ENCODE results near the gene SKAP2.

The SKAP2 gene

DNA sequence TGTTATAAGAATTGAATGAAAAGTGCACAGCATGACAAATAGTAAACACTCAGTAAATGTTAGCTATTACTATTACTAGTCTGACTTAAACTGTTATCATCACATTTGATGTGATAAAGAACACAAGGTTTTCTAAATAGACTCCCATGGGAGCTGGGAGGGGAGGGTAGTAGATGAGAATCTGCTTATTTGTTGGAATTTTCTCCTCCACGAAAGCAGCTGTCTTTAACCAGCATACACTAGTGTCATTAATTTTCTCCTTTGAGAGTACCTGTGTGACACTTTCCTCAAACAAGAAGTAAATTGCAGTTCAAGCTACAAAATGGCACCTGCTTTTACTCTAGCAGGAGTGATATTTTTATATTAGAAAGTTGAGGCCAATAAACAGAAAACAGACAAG is 200.1 kb downstream of the SKAP2 start:
- DNase-seq (ENCODE audit: low spot score): no peak

DNA sequence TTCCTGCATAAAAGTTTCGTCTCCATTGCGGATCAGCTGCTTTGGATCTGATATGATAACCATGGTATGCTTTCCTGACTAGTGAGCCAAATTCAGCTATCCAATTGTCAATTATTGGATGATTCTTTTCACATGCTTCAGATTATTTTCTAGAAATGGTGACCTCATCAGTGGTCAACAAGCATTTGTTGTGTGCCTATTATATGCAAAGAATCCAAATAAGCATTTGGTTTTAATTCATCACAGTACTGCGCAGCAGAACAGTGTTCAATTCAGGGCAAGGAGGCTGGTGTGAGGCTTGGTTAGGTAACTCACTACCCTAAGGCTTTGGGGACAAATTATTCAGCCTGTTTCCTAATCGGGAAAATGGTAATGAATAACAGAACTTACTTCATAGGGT is 200.5 kb downstream of the SKAP2 start:
- DNase-seq (ENCODE audit: low spot score): no peak

DNA sequence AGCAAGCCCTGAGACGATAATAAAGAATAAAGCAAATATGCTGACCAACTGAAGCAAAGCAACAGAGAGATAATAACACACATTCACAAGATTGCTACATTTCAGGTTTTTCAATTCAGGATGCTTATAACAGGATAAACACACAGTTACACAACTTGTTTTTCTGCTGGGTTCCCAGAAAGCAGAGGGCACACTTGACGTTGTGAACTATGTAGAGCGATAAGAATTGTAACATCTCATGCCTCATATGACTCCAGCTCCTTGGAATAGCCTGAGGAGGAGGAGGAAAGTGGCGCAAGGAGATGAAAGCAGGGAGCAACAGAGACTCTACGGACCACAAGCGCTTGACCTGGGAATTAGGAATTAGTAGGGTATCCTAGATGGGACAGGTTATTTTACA is 201.7 kb downstream of the SKAP2 start:
- DNase-seq (ENCODE audit: low spot score): no peak

DNA sequence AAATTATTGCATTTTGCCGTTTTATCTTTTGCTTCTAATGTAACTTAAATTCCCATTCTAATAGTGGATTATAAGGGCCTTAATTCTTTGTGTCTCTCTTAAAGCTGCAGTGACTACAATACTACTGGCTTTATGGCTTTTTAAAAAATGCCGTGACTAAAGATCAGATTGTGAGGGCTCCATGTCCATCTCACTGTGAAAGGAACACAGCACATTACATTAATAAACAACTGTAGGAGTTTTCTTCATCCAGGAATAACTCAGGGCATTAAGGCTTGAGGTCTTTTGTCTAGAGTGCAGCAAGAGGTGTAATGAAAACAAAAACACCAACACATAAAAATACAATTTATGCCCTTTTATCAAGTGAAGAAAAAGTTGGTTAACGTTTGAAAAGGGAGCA is 205.3 kb downstream of the SKAP2 start:
- no peak for DNase-seq (ENCODE audit: low spot score)

DNA sequence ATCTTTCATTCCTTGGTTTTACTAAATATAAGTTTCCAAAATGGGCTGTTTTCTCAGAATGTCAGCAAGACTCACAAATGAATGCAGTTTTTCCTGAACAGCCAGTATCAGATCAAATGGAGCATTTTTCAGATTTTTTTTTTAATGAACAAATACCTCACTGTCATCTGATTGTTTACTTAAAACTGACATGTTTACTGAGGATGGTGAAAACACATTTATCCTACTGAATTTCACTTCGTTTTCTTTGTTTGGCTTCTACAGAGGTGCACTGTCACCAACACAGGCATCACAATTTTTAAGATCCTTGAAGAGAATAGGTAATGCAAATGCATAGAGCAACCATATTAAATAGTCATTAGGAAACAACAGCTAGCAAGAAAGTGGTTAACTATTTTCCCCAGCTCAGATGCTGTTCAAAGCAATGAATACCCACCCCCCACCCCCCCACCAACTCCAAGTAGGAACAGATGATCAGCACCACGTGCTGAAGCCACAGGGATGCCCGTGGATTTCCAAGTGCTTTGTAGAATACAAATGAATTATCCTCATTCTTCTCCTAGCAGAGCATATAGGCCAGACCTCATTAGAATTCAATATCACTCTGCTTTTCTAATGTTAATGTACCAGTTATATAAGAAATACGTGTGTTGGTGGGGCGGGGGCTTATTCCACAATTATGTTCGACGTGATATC is 205.9 kb downstream of the SKAP2 start:
- no peak for DNase-seq (ENCODE audit: low spot score)

DNA sequence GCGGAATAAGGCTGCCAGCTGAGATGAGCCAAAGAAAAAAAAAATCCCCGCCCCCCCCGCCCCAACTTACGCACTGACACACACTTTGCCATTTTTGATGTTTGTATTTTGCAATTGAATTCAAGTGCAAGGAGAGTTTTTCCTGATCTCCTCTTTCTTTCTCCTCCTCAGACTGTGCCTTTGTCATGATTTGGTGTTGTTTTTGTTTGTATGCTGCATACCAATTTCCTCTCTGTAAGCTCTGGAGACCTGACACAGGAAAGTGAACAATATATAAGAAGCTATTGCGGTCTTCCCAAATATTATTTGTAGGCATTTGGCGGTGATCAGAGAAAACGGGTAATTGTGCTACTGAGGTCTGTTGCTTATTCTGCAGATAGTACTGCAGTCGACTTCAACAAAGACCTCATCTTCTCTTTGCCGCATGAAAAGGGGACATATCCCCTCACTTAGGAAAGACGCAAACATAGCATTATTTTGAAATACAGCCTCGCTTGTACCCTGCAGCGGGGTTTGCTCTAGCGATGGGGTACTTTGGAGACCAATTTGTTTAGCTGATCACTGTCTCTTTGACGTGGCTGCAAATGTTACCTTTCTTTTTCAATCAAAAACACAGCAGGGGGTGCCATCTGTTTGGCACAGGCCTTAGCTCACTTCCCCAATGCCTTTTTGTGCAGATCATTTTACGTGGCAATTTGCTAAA is 206.6 kb downstream of the SKAP2 start:
- no peak for DNase-seq (ENCODE audit: low spot score)

DNA sequence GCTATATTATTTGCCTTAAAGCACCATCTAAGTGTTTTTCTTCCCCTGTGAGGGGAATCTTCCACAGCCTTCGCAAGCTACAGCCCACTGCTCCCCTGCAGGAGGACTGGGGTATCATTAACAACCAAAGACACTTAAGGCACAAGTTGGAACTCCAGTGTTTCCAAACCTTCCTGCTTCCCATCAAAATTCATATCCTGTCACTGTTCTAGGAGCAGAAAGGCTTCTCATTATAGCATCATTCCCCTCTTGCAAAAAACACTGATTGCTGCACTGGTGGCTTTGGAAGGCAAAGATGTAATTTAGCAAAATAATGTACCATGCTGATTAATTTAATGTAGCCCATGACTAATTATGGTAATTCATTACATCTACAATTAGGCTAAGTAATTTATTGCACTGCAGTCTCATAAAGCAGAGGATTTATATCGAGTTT is 207.2 kb downstream of the SKAP2 start:
- no peak for DNase-seq (ENCODE audit: low spot score)

DNA sequence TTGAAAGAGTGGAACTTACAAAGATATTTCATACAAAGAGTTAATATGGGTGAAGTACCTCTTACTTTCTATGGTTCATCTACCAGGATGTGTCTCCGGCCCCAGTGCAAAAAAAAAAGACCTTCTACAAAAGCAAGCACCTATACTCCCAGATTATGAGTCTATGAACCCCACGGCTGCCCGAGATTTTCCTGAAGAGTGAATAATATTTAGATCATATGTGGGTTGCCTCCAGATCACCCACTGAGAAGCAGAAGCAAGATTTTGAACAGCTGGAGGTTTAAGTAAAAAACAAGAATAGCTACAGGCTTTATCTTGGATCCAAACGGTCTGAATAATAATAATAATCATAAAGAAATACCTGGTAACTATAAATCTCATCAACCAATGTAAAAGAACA is 207.7 kb downstream of the SKAP2 start:
- no peak for DNase-seq (ENCODE audit: low spot score)

DNA sequence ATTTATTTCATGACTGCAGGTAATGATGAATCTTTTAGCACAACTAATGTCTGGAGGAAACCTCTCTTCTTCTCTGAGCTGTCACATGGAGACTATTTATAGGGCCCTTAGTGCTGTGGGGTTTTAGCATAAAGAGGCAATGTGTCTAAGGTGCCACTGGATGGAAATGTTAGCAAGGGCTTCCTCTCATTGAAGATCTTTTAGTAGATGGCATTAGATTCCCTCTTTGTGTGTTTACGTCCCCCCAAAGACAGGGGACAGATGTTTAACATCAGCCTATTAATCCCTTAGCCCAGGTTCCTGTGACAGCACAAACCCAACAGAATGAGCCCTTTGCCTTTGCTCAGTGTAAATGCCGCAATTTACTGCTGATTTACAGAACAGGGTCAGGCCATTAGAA is 208.6 kb downstream of the SKAP2 start:
- no peak for DNase-seq (ENCODE audit: low spot score)

DNA sequence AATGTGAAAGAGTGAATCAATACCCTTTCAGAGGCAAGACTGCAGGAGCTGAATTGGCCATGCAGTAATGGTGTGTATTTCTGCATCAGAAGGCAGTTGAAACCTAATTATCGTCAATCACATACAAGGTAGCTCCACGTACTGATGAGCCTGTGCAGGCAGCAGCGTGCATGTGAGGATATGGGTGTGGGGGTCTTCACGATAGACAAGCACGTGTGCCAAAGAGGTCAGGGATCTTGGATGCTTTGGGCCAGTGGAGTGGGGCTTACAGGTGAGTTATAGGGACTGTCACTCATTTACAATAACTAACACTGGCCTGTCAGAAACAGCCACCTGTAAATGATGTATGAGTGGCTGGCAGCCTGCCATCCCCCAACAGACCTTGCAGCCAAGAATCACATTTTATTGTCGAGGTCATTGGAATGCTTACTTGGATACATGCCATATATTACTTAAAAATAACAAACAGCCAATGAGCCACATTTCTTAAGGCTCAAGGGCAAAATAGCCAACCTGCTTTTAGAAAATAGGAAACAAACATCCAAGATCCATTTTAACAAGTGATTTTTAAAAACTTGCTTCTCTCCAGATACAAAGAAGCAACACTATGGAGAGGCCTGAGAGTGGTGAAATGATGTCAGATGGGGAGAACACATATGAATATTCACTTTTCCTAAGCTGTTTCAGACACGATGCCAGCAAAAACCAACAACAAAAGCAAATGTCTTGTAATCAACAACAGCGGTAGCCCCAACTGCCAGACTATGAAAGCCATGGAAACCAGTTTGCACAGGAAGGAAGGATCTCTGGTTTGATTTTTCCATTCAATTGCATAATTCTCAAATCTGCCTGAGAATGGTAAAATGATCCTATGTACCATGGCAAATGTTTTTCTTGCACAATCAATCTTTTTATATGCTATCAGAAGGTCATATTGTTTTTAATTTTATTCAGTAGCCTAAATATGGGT is 210.7 kb downstream of the SKAP2 start:
- no peak for DNase-seq (ENCODE audit: low spot score)

DNA sequence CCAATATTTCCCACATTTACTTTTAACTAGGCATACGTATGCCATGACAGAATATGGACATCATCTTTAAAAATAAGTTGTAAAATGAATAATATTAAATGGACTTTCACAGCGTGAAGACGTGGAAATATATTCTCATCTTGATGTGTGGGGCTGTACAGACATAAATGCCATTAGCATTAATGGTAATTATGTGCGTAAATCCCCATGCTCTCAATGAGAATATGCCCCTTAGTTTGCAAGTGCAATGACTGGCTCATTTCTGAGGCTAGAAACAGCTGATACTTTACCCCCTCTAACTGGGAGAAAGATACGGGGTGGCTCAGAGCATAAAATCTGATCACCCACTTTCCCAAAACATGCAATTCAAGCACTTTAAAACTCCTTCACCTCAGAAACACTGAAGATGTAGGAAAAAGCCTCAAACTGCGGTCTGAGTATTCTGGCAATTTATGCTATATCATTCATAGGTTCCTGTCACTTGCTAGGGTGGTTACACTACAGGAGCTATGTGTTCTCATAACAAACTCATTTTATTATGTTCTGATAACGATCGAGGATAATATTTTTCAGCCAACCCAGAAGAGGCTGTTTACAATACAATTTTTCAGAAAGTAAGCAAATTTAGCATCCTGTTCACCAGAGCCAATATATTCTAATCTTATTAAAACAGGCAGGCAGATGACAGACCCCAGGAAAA is 211.8 kb downstream of the SKAP2 start:
- no peak for DNase-seq (ENCODE audit: low spot score)

DNA sequence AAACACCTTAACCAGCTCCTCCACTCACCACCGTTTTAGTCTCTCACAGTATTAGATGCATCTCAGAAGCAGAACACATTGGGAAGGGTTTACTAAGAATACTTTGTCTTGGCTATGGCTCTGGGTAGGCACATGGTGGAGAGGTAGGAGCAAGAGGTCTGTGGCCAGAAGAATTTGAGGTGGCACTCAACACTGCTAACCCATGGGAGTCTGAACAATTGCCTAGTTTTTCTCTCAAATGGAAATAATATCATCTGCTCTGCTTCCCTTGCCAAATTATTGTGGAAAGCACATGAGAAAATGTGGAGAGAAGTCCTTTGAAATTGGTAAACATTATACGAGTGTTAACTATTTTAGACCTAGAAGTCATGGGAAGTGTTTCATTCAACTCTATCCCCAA is 214.3 kb downstream of the SKAP2 start:
- DNase-seq (ENCODE audit: low spot score): no peak

DNA sequence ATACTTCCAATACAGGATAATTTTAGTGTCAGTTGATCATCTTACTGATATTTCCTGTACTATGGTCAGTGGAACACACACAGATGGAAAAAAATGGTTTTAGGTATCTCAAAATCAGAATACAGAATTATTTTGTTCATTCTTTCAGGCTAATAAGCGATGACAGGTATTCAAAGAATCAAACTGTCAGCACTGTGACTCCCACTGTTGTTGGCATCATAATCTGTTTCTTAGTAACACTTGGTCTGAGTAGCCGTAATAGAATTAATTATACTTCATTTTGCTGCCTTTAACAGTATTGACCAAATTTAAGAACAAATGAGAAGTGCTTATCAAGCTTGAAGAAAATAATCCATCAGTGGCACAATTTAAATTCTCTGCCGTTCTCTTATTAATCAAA is 215.0 kb downstream of the SKAP2 start:
- DNase-seq (ENCODE audit: low spot score): no peak

DNA sequence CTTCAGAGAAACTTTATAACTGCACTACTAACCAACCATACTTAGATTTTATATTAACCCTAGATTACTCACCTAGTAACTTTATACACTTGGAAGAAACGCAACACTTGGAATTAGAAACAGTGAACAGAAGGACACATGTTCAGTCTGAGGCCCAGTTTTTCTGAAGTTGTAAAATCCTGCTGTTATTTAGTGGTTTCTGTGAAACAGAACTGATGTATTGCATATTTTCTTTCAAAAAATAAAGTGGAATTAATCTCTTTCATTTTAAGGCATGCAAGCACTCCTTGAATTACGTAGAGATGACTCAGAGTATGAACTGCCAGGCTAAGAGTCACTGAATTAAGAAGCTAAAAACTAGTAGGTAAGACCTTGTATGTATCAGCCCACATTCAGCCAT is 215.8 kb downstream of the SKAP2 start:
- DNase-seq (ENCODE audit: low spot score): no peak

DNA sequence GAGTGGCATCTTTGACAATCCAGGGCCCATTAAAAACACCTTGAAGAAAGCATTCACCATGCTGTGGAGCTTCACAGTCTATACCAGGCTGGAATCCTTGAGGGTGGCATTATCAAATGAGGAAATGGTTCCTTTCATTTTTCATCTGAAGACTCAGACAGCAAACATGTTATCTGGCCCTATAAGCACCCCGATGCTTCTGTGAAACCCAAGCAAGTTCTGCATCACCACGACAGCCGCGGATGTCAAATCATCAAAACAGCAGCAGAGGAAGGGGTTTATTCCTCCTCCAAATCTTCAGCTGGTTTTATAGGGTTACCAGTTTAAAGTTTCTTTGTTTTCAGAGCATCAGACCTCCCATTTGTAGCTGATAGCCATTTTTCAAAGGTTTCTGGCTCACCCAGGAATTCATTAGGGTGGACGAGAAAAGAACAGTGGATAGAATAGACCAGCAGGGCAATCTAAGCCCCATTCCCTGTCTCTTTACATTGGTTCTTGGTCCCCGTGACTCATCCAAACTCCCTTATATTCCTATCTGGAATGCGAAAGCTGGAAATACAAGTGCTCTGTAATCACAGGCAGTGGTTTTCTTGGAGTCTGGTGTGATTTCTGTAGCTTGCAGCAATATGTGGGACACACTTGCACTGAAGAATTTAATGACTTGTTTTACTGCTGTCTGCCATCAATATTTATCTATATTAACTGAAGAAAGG is 217.9 kb downstream of the SKAP2 start:
- DNase-seq (ENCODE audit: low spot score): no peak

DNA sequence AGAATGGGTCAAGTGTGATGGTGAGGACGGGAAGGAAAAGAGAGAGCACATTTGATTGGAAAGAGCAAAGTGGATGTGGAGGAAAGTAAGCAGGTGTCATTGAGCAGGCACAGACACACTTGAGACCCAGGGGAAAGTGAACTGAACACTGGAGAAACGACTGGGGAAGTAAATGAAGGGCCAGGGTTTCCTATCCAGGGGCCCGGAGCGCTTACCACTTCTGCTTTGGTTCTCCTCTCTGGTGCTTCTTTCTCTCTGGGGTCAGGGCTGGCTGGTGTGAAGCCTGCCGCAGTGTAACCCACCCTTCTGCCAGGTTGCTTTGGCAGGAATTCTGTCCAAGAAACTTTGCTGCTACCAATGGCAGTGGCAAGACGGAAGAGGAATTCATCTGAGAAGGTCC is 219.3 kb downstream of the SKAP2 start:
- DNase-seq (ENCODE audit: low spot score): no peak

DNA sequence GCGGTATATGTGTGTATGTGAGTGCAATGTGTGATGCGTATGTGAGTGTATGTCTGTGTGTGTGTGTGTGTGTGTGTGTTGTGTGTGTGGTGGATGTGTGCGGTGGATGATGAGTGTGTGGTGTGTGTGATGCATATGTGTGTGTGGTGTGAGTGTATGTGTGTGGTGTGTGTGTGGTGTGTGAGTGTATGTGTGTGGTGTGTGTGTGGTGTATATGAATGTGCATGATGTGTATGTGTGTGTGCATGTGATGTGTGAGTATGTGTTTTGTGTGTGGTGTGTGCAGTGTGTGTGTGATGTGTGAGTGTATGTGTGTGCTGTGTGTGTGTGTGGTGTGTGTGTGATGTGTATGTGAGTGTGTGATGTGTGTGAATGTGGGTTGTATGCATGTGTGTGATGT is 222.0 kb downstream of the SKAP2 start:
- no peak for DNase-seq (ENCODE audit: low spot score)

DNA sequence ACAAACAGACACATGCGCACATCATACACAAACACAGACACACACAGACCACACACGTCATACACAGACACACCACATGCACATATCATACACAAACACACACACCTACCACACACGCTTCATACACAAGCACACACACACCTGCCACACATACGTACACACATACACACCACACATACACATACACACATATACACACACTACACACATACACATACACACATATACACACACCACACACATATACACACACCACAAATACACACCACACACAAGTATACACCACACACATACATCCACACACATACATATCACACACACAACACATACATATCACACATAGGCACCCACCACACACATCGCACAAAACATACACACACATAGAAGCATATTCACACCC is 224.7 kb downstream of the SKAP2 start:
- DNase-seq (ENCODE audit: low spot score): no peak

DNA sequence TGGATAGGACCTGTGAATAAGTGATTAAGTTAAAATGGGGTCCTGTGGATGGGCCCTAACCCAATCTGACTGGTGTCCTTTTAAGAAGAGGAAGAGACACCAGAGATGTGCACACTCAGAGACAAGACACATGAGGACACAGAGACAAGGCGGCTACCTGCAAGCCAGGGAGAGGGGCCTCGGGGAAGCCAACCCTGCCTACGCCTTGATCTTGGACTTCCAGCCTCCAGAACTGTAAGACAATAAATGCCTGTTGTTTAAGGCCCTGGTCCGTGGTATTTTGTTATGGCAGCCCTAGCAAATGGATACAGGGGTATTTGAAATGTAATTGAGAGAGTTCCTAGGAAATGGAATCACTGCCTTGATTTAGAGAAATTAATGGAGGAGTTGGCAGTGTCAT is 225.3 kb downstream of the SKAP2 start:
- no peak for DNase-seq (ENCODE audit: low spot score)

DNA sequence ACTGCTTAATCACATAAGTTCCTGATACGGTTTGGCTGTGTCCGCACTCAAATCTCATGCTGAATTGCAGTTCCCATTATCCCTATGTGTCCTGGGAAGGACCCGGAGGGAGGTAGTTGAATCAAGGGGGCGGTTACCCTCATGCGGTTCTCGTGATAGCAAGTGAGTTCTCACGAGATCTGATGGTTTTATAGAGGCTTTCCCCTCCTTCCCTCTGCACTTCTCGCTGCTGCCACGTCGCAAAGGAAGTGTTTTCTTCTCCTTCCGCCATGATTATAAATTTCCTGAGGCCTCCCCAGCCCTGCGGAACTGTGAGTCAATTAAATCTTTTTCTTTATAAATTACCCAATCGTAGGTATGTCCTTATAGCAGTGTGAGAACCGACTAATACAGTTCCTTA is 226.2 kb downstream of the SKAP2 start:
- no peak for DNase-seq (ENCODE audit: low spot score)

DNA sequence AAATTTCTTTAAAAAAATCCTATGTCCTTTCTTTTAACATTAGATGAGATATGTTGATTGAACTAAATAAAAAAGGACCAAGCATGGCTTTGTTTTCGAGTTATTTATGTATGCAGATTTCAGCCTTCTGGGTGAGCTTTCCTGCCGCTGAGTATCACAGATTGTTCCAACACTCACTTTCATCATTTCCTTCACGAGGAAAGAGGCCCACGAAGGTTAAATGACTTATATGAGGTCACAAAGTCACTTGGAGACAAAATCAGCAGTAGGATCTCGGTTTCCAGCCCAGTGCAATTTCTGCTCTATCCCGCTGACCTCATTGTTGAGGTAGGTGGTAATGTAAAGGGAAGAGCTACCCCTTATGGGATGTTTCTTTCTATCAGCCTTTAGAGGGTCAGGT is 226.8 kb downstream of the SKAP2 start:
- no peak for DNase-seq (ENCODE audit: low spot score)

DNA sequence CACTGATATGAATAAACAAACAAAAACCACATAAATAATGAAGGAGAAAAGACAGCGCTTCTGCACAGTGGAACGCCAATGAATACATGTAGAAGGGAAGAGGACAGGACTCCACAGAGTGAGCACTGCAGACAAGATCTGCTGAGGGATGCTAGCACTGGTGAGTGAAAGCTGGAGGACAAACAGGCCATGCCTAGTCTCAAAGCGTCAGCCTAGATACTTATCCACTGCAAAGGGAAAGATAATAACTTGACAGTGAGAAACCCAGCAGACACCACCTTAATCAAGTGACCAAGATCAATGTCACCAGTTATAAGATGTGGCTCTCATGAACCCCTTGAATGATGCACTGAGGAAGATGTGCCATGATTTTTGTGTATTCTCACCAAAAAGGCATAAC is 227.6 kb downstream of the SKAP2 start:
- no peak for DNase-seq (ENCODE audit: low spot score)

Data from HuH-7 (cell line).